ENCODE data around the gene TMED6. TPM values are rescaled to one million over a fixed set of nuclear protein-coding genes. Genes with fewer than 3 reads are reported as not detected.
A peak's percentile ranks its signal among the peaks of the same experiment; 100 is the strongest.

The TMED6 gene
- 2.6 TPM for polyA plus RNA-seq (2012; ENCODE audit: insufficient read depth, insufficient read length, low read depth)

DNA sequence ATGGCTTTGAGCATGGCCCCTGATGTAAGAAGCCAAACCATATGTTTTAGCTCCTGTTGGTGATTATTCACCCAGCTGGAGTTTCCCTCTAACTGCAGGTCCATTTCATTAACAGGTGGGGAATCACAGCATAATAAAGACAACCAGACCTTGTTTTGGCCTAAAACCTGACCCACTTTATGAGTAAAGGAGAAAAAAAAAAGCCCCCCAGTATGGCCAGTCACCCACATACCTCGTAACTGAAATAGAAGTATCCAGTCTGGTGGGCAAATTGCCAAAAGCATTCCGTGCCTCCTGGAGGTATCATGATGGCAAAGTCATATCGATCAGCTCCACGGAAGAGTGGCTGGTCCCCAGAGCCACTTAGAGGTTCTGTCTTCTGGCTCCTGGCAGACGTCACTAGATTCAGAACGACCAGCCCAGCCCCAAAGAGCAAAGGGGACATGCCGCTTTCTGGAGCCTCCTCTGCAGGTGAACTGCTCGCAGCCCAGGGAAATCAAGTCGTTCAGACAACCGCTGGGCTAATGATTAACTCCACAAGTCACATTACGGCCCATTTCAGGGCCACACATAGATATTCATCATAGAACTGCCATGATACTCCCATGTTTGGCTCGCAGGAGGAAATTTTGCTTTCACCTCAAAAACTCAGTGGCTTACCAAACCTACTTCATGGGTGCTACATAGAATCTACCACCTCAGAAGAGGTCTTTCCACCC lies at the start of gene TMED6:
TMED6 (minus strand) TSS at position 478 of the 719 bp plus-strand sequence; CDS start at position 445, 33 bp downstream.
- H3K4me3 ChIP-seq (ENCODE audit: low read depth, low read length) = no peak within 1 kb of the TSS
- DNase-seq = no peak
- TF ChIP-seq, protein P1, sequence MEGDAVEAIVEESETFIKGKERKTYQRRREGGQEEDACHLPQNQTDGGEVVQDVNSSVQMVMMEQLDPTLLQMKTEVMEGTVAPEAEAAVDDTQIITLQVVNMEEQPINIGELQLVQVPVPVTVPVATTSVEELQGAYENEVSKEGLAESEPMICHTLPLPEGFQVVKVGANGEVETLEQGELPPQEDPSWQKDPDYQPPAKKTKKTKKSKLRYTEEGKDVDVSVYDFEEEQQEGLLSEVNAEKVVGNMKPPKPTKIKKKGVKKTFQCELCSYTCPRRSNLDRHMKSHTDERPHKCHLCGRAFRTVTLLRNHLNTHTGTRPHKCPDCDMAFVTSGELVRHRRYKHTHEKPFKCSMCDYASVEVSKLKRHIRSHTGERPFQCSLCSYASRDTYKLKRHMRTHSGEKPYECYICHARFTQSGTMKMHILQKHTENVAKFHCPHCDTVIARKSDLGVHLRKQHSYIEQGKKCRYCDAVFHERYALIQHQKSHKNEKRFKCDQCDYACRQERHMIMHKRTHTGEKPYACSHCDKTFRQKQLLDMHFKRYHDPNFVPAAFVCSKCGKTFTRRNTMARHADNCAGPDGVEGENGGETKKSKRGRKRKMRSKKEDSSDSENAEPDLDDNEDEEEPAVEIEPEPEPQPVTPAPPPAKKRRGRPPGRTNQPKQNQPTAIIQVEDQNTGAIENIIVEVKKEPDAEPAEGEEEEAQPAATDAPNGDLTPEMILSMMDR (IDR thresholded peaks at IDR 0.05; ENCODE audit: low read depth, low read length) = no peak
- H3K4me1 ChIP-seq = no peaks in the 10 kb centered on the region
- no peaks in the 10 kb centered on the region for H3K9me3 ChIP-seq
- no peaks in the 10 kb centered on the region for H3K27me3 ChIP-seq
- peaks cover 16% of the 10 kb centered on the region for H3K36me3 ChIP-seq

DNA sequence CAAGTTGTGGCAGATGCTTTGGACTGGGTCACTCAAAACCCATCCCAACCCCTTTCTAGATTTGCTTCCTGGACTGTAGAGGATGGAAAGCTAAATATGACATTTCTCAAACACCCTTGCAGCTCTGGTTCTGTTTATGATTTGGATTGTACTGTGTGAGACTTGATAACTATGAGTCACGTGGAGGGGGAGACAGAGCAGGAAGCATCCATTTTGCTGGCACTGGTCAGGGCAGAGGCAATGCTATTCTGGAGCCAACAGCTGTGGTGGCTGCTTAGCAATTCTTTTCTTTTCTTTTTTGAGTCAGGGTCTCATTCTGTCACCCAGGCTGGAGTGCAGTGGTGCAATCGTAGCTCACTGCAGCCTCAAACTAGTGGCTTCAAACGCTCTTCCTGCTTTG lies 47.8 kb upstream of the TMED6 start:
- no peaks in the 10 kb centered on the region for H3K27me3 ChIP-seq
- no peaks in the 10 kb centered on the region for H3K9me3 ChIP-seq
- TF ChIP-seq, protein P1 (IDR thresholded peaks at IDR 0.05; ENCODE audit: low read depth, low read length) = no peak
- H3K36me3 ChIP-seq = no peaks in the 10 kb centered on the region
- peaks cover 15% of the 10 kb centered on the region; the same call in 1 of the 2 replicates for H3K4me1 ChIP-seq
- DNase-seq = no peak
- H3K4me3 ChIP-seq (ENCODE audit: low read depth, low read length) = no peak overlapping the region

DNA sequence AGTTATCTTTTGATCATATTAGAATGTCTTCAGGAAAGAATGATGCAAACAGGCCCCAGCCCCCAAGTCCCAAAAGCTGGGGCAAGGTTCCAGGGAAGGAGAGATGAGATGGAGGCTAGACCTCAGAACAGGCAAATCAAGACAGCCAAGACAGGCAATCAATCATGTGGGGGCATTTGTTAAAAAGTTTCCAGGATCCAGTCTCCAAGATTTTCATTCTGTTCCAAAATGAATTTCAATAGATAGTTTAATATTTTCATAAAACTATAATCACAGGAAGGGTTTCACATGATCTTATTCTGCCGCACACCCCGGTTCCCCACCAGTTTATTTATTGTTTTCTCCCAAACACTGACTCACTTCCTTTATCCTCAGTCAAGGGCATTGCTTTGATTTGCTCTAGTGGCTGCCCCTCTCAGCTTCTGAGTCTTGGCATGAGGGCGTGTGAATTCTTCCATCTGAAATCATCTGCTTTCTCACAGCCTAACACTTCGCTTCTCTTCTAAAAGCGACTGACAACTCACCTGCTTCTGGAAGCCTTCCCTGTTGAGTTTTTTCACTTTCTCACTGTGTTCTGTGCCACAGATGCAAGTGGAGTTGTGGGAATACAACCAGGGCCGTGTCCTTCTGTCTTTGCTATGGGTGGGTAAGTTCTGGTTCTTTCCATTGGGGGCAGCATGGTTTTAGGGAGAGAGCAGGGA lies 46.4 kb upstream of the TMED6 start:
- Histone ChIP-seq H3K9me3 (no peaks in the 10 kb centered on the region), H3K36me3 (no peaks in the 10 kb centered on the region), H3K4me1 (peaks cover 9% of the 10 kb centered on the region; the same call in 1 of the 2 replicates), H3K4me3 (ENCODE audit: low read depth, low read length) (no peak overlapping the region), H3K27me3 (no peaks in the 10 kb centered on the region)
- TF ChIP-seq, protein P1 (IDR thresholded peaks at IDR 0.05; ENCODE audit: low read depth, low read length) = peak; percentile 86
- DNase-seq = peak; percentile 68

DNA sequence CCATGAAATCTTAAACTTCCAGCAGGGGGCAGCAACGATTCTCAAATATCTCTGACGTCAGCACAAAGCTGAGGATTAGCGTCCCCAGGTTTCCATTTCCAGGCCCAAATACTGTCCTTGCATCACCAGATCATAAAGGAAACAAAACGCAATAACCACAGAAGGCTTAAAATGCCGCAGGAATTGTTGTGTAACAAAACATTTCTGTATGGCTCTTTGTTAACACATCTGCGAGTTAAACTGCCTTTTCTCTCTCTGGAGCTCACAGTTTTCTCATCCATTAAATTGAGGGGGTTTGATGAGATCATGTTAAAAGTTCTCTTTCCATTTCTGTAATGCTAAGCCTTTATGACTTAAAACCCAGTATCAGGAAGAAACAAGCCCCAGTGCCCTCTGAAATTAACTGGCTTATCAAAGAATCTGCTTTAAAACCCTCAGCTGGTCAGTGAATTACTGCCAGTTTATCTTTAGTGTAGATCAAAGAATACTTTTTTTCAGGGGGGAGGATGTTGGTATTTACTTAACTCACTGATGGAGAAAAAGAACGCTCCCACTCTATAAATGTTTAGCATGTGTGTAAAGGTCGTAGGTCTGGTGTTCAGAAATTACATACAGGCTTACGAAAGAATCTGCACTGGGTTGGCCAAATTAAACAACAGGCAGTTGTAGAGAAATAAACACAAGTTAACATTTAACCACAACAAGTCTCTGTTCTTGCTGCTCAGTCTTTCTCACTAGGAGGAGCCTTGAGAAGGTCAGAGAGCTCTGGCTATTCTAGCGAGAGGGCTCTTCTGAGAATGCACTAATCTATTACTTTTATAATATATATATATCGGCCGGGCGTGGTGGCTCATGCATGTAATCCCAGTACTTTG lies 44.8 kb upstream of the TMED6 start:
- H3K36me3 ChIP-seq = no peaks in the 10 kb centered on the region
- no peak overlapping the region; the same call in 1 of the 2 replicates for H3K4me3 ChIP-seq (ENCODE audit: low read depth, low read length)
- H3K9me3 ChIP-seq = no peaks in the 10 kb centered on the region
- H3K4me1 ChIP-seq = peaks cover 9% of the 10 kb centered on the region; the same call in 1 of the 2 replicates
- DNase-seq = peak; percentile 83
- no peaks in the 10 kb centered on the region for H3K27me3 ChIP-seq
- TF ChIP-seq, protein P1 (IDR thresholded peaks at IDR 0.05; ENCODE audit: low read depth, low read length) = peak; percentile 70

DNA sequence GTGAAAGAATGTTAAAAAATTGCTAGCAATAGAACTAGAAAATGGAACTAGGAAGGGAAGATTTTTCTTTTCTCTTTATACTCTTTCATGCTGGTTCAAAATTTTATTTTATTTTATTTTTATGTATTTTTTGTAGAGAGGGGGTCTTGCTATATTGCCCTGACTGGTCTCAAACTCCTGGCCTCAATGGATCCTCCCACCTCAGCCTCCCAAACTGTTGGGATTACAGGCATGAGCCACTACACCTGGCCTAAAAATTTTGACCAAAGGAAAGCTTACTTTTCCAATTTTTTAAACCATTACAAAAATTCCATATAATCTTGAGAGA lies 44.2 kb upstream of the TMED6 start:
- no peak for DNase-seq
- Histone ChIP-seq H3K4me3 (ENCODE audit: low read depth, low read length) (no peak overlapping the region), H3K27me3 (no peaks in the 10 kb centered on the region), H3K36me3 (no peaks in the 10 kb centered on the region), H3K9me3 (no peaks in the 10 kb centered on the region), H3K4me1 (peaks cover 9% of the 10 kb centered on the region; the same call in 1 of the 2 replicates)
- TF ChIP-seq, protein P1 (IDR thresholded peaks at IDR 0.05; ENCODE audit: low read depth, low read length) = no peak
